MM.1S (cell line): Measurements from ENCODE around the gene LEF1.

Experiments used
- EZH2 ChIP-seq: fragments of 300-600 bp; sonication (generic); optimal IDR thresholded peaks from 2 replicates; pipeline ENCODE3; 2017; ENCODE audit warnings: low read depth, mild to moderate bottlenecking, antibody characterized with exemption, low read length, mixed read lengths
- EZH2phosphoT487 ChIP-seq: fragments of 300-600 bp; sonication (generic); IDR thresholded peaks from 2 replicates; pipeline ENCODE4 v1.6.1; 2018; ENCODE audit warnings: antibody characterized with exemption, low read length
- TF ChIP-seq, protein P1 (sequence below): fragments of 300-600 bp; sonication (generic); IDR thresholded peaks from 2 replicates; pipeline ENCODE4 v1.5.1; 2016; ENCODE audit warnings: antibody characterized with exemption, low read length, mixed read lengths

DNA sequence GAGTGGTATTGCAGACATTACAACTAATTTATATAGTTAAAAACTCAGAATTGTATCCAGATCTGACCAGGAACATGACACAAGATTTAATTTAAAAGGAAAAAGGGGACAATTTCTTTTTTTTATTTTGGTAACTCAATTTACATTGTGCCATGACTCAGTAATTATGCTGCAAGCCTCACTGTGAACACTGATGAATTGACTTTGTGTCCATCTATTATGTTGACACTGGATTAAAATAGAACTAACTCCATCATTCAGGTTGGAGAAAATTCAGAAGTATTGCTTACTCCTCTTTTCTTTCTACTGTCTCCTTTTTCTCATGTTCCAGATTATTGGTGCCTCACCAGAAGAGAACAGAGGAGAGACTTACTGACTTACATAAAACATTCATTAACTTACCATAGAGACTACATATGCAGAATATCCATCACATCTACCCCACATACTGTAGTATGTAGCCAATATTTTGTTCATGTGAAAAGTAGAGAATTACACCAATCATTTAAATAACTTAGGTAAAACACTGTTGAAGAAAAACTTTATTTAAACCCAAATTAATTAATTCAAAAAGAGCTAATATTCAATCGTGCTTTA lies 15.8 kb upstream of the LEF1 start:
- TF ChIP-seq EZH2 (no peak), EZH2phosphoT487 (no peak)
- TF ChIP-seq, protein P1, sequence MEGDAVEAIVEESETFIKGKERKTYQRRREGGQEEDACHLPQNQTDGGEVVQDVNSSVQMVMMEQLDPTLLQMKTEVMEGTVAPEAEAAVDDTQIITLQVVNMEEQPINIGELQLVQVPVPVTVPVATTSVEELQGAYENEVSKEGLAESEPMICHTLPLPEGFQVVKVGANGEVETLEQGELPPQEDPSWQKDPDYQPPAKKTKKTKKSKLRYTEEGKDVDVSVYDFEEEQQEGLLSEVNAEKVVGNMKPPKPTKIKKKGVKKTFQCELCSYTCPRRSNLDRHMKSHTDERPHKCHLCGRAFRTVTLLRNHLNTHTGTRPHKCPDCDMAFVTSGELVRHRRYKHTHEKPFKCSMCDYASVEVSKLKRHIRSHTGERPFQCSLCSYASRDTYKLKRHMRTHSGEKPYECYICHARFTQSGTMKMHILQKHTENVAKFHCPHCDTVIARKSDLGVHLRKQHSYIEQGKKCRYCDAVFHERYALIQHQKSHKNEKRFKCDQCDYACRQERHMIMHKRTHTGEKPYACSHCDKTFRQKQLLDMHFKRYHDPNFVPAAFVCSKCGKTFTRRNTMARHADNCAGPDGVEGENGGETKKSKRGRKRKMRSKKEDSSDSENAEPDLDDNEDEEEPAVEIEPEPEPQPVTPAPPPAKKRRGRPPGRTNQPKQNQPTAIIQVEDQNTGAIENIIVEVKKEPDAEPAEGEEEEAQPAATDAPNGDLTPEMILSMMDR = no peak
